GM12875 (cell line): ENCODE data around the gene SH2D2A.

ENCODE experiments used
- H3K4me3 ChIP-seq: one replicate; pipeline ENCODE4 v1.5.1; 2011; ENCODE audit warnings: low read depth, low read length, control low read depth
- TF ChIP-seq, protein P1 (sequence below): IDR thresholded peaks from 2 replicates; pipeline ENCODE4 v1.5.1; 2011; ENCODE audit warnings: low read depth, mild to moderate bottlenecking, control low read depth, inconsistent platforms, low read length, moderate library complexity, borderline replicate concordance; ENCODE audit not compliant: insufficient read depth

The SH2D2A gene

DNA sequence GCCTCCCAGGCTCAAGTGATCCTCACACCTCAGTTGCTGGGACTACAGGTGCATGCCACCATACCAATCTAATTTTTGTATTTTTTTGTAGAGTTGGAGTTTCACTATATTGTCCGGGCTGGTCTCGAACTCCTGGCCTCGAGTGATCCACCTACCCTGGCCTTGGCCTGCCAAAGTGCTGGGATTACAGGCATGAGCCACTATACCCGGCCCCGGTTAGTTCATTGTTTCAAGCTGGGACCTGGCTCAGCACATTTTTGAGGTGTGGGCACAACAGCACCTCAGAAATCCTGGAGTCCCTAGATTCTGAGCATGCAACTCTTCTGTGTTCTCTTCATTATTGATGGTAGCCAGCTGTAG is 21.3 kb downstream of the SH2D2A start:
- TF ChIP-seq, protein P1, sequence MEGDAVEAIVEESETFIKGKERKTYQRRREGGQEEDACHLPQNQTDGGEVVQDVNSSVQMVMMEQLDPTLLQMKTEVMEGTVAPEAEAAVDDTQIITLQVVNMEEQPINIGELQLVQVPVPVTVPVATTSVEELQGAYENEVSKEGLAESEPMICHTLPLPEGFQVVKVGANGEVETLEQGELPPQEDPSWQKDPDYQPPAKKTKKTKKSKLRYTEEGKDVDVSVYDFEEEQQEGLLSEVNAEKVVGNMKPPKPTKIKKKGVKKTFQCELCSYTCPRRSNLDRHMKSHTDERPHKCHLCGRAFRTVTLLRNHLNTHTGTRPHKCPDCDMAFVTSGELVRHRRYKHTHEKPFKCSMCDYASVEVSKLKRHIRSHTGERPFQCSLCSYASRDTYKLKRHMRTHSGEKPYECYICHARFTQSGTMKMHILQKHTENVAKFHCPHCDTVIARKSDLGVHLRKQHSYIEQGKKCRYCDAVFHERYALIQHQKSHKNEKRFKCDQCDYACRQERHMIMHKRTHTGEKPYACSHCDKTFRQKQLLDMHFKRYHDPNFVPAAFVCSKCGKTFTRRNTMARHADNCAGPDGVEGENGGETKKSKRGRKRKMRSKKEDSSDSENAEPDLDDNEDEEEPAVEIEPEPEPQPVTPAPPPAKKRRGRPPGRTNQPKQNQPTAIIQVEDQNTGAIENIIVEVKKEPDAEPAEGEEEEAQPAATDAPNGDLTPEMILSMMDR = no peak
- H3K4me3 ChIP-seq = no peak overlapping the region

DNA sequence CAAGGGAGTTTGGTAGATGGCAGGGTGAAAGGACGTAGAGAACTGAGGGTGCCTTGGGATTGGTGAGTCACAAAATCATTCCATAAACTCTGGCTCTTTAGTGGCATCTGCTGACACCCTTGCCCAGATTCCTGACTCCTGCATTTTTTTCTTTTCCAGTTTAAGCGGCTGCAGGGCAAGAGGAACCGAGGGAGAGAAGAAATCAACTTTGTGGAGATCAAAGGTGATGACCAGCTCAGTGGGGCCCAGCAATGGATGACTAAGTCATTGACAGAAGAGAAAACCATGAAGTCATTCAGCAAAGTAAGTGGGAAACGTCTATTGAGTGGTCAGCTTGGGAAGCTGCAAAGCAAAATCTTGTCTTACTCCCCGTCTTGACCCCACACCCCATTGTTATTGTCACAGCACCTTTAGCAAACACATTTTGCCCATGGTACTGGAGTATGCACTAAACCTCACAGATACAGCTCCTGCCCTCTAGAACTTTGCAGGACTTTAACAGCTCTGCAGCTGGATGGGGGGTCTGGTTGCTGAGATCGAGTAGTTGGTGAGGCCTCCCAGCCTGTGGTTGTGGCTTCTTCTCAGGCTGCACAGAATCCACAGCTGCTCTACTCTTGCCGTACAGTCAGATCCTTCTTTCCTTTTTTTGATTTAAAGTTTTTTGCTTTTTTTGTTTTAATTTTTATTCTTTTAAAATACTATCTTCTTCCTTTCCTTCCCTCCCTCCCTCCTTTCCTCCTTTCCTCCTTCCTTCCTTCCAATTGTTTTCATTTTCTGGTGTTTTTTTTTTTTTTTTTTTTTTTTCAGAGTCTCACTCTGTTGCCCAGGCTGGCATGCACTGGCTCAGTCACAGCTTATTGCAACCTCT is 21.9 kb downstream of the SH2D2A start:
- TF ChIP-seq, protein P1 = no peak

DNA sequence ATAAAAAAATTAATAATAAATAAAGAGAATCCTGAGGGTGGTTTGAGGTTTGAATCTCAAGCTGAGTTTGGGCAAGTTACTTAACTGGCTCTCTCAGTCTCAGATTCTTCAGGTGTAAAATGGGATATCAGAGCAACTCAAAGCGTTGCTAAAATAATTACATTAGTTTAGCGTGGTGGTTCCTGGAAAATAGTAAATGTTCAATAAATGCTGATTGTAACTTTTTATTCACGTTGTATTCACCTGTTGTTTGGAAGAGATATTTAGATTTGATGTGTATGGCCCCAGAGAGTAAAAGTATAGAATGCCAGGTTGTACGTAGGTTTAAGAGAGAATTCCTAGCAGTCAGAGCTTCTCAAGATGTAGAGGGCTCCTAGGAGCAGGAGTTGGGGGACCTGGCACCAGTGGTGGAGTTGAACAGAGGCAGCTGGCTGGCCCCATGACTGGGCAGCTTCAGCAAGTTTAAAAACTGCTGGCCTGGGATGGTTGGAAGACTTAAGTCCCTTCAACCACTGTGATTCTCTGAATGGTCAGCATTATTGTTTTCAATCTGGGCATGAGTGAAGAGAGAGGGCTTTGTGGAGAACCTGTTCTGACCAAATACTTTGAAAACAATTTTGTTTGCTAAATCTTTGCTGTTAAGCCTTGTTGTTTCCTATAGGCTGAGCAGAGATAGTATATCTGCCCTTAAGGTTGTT is 26.9 kb downstream of the SH2D2A start:
- H3K4me3 ChIP-seq = no peak overlapping the region
- TF ChIP-seq, protein P1 = no peak

More for the DNA sequence above, 21.9 kb downstream of the SH2D2A start:
- no peak overlapping the region for H3K4me3 ChIP-seq

DNA sequence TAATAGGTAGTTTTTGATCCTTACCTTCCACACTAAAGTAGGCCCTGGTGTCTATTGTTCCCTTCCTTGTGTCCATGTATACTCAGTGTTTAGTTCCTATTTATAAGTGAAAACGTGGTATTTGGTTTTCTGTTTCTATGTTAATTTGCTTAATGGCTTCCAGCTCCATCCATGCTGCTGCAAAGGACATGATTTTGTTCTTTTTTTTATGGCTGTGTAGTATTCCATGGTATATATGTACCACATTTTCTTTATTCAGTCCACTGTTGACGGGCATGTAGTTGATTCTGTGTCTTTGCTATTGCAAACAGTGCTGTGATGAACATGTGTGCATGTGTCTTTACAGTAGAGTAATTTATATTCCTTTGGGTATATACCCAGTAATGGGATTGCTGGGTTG is 28.5 kb downstream of the SH2D2A start:
- TF ChIP-seq, protein P1 = no peak
- no peak overlapping the region for H3K4me3 ChIP-seq

DNA sequence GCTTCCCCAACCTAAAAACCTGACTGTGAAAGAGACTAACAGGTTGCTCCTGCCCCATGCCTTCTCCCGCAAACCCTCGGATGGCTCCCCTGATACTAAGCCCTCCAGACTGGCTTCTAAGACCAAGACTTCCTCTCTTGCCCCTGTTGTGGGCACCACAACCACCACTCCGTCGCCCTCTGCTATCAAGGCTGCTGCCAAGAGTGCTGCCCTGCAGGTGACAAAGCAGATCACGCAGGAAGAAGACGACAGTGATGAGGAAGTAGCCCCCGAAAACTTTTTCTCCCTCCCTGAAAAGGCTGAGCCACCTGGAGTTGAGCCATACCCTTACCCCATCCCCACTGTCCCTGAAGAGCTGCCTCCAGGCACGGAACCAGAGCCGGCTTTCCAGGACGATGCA is 30.0 kb downstream of the SH2D2A start:
- no peak overlapping the region for H3K4me3 ChIP-seq
- TF ChIP-seq, protein P1 = no peak

DNA sequence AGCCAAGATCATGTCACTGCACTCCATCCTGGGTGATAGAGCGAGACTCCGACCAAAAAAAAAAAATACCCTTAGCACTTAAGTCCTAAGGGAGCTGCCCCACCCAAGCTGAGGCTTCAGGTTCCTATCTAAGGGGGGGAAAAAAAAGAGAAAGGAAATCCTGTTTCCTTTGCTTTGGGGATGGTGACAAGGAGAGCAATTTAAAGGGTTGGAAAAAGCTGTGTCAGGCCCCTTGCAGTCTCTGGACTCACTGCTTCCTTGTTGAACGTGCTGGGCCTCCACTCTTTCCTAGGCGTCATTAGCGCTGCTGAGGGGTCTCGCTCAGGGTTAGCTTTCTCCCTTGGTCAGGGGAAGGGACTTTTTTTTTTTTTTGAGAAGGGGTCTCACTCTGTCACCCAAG is 31.2 kb downstream of the SH2D2A start:
- TF ChIP-seq, protein P1 = no peak
- no peak overlapping the region for H3K4me3 ChIP-seq

DNA sequence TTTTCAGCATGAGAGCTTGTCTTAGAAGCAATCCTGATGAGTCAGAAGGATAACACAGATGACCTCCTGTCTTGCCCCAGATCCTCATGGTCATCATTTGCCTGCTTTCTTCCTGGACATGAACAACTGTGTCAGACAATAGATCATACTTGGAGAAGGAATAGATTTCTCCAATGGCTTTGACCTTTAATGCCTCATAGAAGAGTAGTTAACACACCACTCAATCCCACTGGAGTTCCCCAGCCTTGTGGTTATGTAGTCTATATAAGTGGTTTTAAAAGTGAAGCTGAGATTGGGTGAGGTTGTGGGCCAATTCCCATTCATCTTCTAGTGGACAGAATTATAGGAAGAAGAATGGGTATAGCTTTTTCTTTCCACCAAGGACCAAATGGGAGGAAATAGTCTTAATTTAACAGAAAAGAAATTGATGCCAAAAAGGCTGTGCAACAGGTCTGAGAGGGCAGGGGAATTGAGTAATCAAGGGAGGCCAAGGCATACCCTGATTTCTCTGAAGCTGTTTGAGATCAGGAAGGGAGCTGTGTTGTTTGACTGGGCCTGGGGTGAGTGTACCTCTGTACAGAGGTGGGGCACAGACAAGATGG is 35.0 kb downstream of the SH2D2A start:
- TF ChIP-seq, protein P1 = no peak
- H3K4me3 ChIP-seq = no peak overlapping the region
